ENCODE results near the gene PRICKLE1. TPM values are rescaled to one million over a fixed set of nuclear protein-coding genes. Genes with fewer than 3 reads are reported as not detected.

The PRICKLE1 gene
- total and polyA plus RNA-seq, 9 of the 15 experiments (the other 6 are each of a cell fraction or from before 2014, with no cell fraction given): 0.22 to 0.85 (median 0.31) TPM

- FAIRE-seq (no peak), DNase-seq (ENCODE audit: extremely low read depth in 1 of 4, low spot score in 3 of 4) (no peak), ATAC-seq (no peak)
- Histone ChIP-seq H3K4me1 (replicated peaks in 1 of 2; ENCODE audit: control insufficient read depth in 2 of 2, insufficient read depth in 2 of 2, low read length in 2 of 2) (no peaks in the 10 kb centered on the region), H3K9me1 (ENCODE audit: control insufficient read depth, insufficient read depth, low read length) (no peaks in the 10 kb centered on the region), H3K27ac (ENCODE audit: extremely low read depth, low read depth, low read length) (no peak overlapping the region), H3K4me2 (ENCODE audit: insufficient read depth, low read length) (no peak overlapping the region), H3K4me3 (no peak overlapping the region), H3K79me2 (ENCODE audit: control insufficient read depth, insufficient read depth, low read length) (no peaks in the 10 kb centered on the region), H3K9me3 (replicated peaks; ENCODE audit: control insufficient read depth, insufficient read depth, low read depth, low read length) (no peaks in the 10 kb centered on the region), H4K20me1 (replicated peaks; ENCODE audit: control insufficient read depth, insufficient read depth, low read length) (no peaks in the 10 kb centered on the region), H2AFZ (ENCODE audit: low read depth, low read length) (no peak overlapping the region), H3K9ac (ENCODE audit: insufficient read depth in 1 of 2, low read depth in 2 of 2, low read length in 2 of 2) (no peak overlapping the region), H3K27me3 (ENCODE audit: control insufficient read depth in 2 of 2, insufficient read depth in 2 of 2, low read length in 2 of 2) (no peaks in the 10 kb centered on the region), H3K36me3 (ENCODE audit: control insufficient read depth, insufficient read depth, low read length) (no peaks in the 10 kb centered on the region)
- WGBS (ENCODE audit: insufficient coverage, low coverage, missing lambda C conversion rate): 0% methylated on average over 6 of the region's 6 CpGs
- BruUV-seq (replicated peaks): no TSS peak
- POLR2A ChIA-PET: no interaction called here
- TF ChIP-seq EGR1 (conservative IDR thresholded peaks at IDR 0.05) (no peak), BHLHE40 (IDR thresholded peaks at IDR 0.05; ENCODE audit: low read length) (no peak), CBFB (CRISPR knock-in tag; IDR thresholded peaks at IDR 0.05) (no peak), FOXK2 (conservative IDR thresholded peaks at IDR 0.05 in 1 of 2, IDR thresholded peaks at IDR 0.05 in 1 of 2; ENCODE audit: low read depth in 2 of 2) (no peak), POLR2AphosphoS2 (IDR thresholded peaks at IDR 0.05; ENCODE audit: low read length) (no peak), ZNF407 (IDR thresholded peaks at IDR 0.05; ENCODE audit: low read depth) (no peak), ERF (CRISPR knock-in tag; IDR thresholded peaks at IDR 0.05) (no peak), KDM1A (IDR thresholded peaks at IDR 0.05) (no peak)
- intact Hi-C loops (cut with micrococcal nuclease): no loop called here
- CTCF ChIA-PET (ENCODE audit: low intra/inter-chr PET ratio): no interaction called here
- in situ Hi-C loops (cut with MboI): no loop called here
Observed at GRCh38 chr12:42627151-42627550, 37.6 kb upstream of the PRICKLE1 start.
